Spleen (tissue), 11 donors: Measurements from ENCODE around the gene TSNAX. TPM values are rescaled to one million over a fixed set of nuclear protein-coding genes. Genes with fewer than 3 reads are reported as not detected.

Experiments used
- DNase-seq: peaks from one replicate; pipeline ENCODE4 v3.0.0-alpha.2; 2020
- H3K27ac ChIP-seq, 8 donors: fragments of 200-600 bp; sonication (generic) in 7 of 8; 1 replicate in 4 of 8; 2 replicates in 4 of 8; pipeline versions ENCODE4 v1.5.0 to v1.8.0; 2016 to 2021; ENCODE audit warnings: inconsistent platforms in 4 of 8, mild to moderate bottlenecking in 4 of 8, moderate library complexity in 1 of 8
- H3K27me3 ChIP-seq, 7 donors: fragments of 200-600 bp; sonication (generic) in 6 of 7; replicated peaks in 1 of 7; 1 replicate in 4 of 7; 2 replicates in 3 of 7; pipeline versions ENCODE4 v1.5.0 to v1.8.0; 2016 to 2021; ENCODE audit warnings: inconsistent platforms in 3 of 7, mild to moderate bottlenecking in 1 of 7
- H3K36me3 ChIP-seq, 6 donors: fragments of 200-600 bp; sonication (generic) in 5 of 6; 1 replicate in 4 of 6; 2 replicates in 2 of 6; pipeline versions ENCODE4 v1.5.0 to v1.8.0; 2016 to 2021; ENCODE audit warnings: inconsistent platforms in 2 of 6
- H3K4me1 ChIP-seq, 6 donors: fragments of 200-600 bp; sonication (generic) in 5 of 6; 1 replicate in 3 of 6; 2 replicates in 3 of 6; pipeline versions ENCODE4 v1.5.0 to v1.8.0; 2016 to 2021; ENCODE audit warnings: inconsistent platforms in 3 of 6
- H3K4me3 ChIP-seq, 8 donors: fragments of 200-600 bp; sonication (generic) in 7 of 8; 1 replicate in 4 of 8; 2 replicates in 4 of 8; pipeline versions ENCODE4 v1.5.0 to v1.8.0; 2016 to 2021; ENCODE audit warnings: inconsistent platforms in 4 of 8, mild to moderate bottlenecking in 4 of 8, moderate library complexity in 2 of 8
- H3K9me3 ChIP-seq, 8 donors: fragments of 200-600 bp; sonication (generic) in 7 of 8; 1 replicate in 4 of 8; 2 replicates in 4 of 8; pipeline versions ENCODE4 v1.5.0 to v1.8.0; 2016 to 2021; ENCODE audit warnings: inconsistent platforms in 4 of 8
- CTCF ChIP-seq, 11 experiments: fragments of 200-600 bp in 7 of 11; fragments of 450-650 bp in 4 of 11; sonication (generic) in 4 of 11; IDR thresholded peaks in 8 of 11; conservative IDR thresholded peaks in 3 of 11; 1 replicate in 7 of 11; 2 replicates in 4 of 11; pipeline versions ENCODE4 v1.4.0 to v1.8.0; 2016 to 2021; ENCODE audit warnings: antibody characterized with exemption in 11 of 11, inconsistent platforms in 4 of 11, mild to moderate bottlenecking in 1 of 11
- POLR2A ChIP-seq, 3 donors: fragments of 450-650 bp; IDR thresholded peaks; one replicate each; pipeline ENCODE4 v1.5.1; 2017; ENCODE audit warnings: antibody characterized with exemption in 3 of 3, mild to moderate bottlenecking in 1 of 3
- POLR2AphosphoS5 ChIP-seq, 3 donors: sonication (generic); formaldehyde crosslinking; IDR thresholded peaks; one replicate each; pipeline ENCODE4 v1.5.1; 2017; ENCODE audit warnings: antibody characterized with exemption in 3 of 3
- WGBS, 5 donors: extraction: QIAGEN DNeasy Blood & Tissue Kit in 3 of 5; methylation state at CpG; one replicate each; pipeline versions ENCODE4 v1.1.5 to v1.1.7; 2013 to 2018; 5-methylcytosine and 5-hydroxymethylcytosine counted together
- intact Hi-C: fragments of 100-400 bp; cut with DNase I; formaldehyde crosslinking; loops from one replicate; pipeline ENCODE4 v1.15.0; 2023; ENCODE audit warnings: low total_unique reads
- polyA plus RNA-seq, 3 donors: library from polyadenylated mRNA; stranded (reverse); fragments of 200-250 nt; gene quantifications; one replicate each; pipeline ENCODE4 v1.2.1, GENCODE V29; 2013
- total RNA-seq, 7 donors: library from RNA; depleted of rRNA in 3 of 7; stranded (reverse); fragments of >200 nt in 3 of 7; fragmentation: NEBNext Ultra II Directional in 4 of 7; extraction: Animal tissue kit (Norgen Biotek cat#: 25700) in 4 of 7; gene quantifications; one replicate each; pipeline versions ENCODE4 v1.1.0 to v1.2.1, GENCODE V29; 2016 to 2021
- donor health status: healthy with polysubstance abuse.
- donor health status: DM: no; HTN: no; CAD: no; lungs with moderate emphysema.
- donor health status: DM: no; HTN: no; CAD: no.
- donor health status: Bipolar disorder and iron deficiency.
- donor health status: healthy.
- donor health status: DM: no; HTN: no; CAD: no.
- donor health status: DM: yes; HTN: yes; CAD: no.

TSNAX gene
- total and polyA plus RNA-seq, 10 donors, result 14.0 to 61.8 (median 48.0) TPM

- intact Hi-C loops, result no loop called here
- Histone ChIP-seq H3K4me3 (no peak overlapping the region), H3K27me3 (no peaks in the 10 kb centered on the region), H3K4me1 (peaks cover 0 to 11% (median 2%) of the 10 kb centered on the region in 6 donors), H3K27ac (no peak overlapping the region), H3K9me3 (no peaks in the 10 kb centered on the region), H3K36me3 (peaks cover 0 to 78% (median 2%) of the 10 kb centered on the region in 6 donors)
- no peak for DNase-seq
- no peak for TF ChIP-seq POLR2AphosphoS5 (IDR thresholded peaks at IDR 0.05)
- peak in 7 of 11 experiments; percentile 24 to 53 (median 44) for TF ChIP-seq CTCF (IDR thresholded peaks at IDR 0.05 in 8 of 11, conservative IDR thresholded peaks at IDR 0.05 in 3 of 11)
- 44 to 51% (median 47%) methylated on average over 2 of the region's 2 CpGs for WGBS, 5 donors
Measured at GRCh38 chr1:231550448-231550781, 21.9 kb downstream of the TSNAX start.

GRCh38 chr1:231553320-231553719 lies 24.9 kb downstream of the TSNAX start:
- intact Hi-C loops, result no loop called here
- Histone ChIP-seq H3K4me1 (peaks cover 0 to 26% (median 9%) of the 10 kb centered on the region in 6 donors), H3K27me3 (no peaks in the 10 kb centered on the region), H3K4me3 (no peak overlapping the region), H3K27ac (peak overlapping the region in 7 of 8 donors; percentile 34 to 69 (median 58)), H3K36me3 (peaks cover 0 to 57% (median 2%) of the 10 kb centered on the region in 6 donors), H3K9me3 (no peaks in the 10 kb centered on the region)
- TF ChIP-seq CTCF (IDR thresholded peaks at IDR 0.05 in 8 of 11, conservative IDR thresholded peaks at IDR 0.05 in 3 of 11) (no peak), POLR2AphosphoS5 (IDR thresholded peaks at IDR 0.05) (no peak), POLR2A (IDR thresholded peaks at IDR 0.05) (no peak)
- no peak for DNase-seq
- 59 to 81% (median 69%) methylated on average over 2 of the region's 2 CpGs for WGBS, 5 donors

- H3K36me3 ChIP-seq, result peaks cover 0 to 49% (median 0%) of the 10 kb centered on the region in 6 donors
- H3K9me3 ChIP-seq, result no peaks in the 10 kb centered on the region
- H3K27ac ChIP-seq, result no peak overlapping the region
- 65 to 79% (median 75%) methylated on average over 2 of the region's 2 CpGs for WGBS, 5 donors
- H3K4me3 ChIP-seq, result no peak overlapping the region
- H3K27me3 ChIP-seq, result no peaks in the 10 kb centered on the region
- peaks cover 0 to 29% (median 12%) of the 10 kb centered on the region in 6 donors for H3K4me1 ChIP-seq
- TF ChIP-seq POLR2A (IDR thresholded peaks at IDR 0.05), result no peak
- TF ChIP-seq POLR2AphosphoS5 (IDR thresholded peaks at IDR 0.05), result no peak
- no peak for TF ChIP-seq CTCF (IDR thresholded peaks at IDR 0.05 in 8 of 11, conservative IDR thresholded peaks at IDR 0.05 in 3 of 11)
- intact Hi-C loops, result no loop called here
- DNase-seq, result no peak
Measured at GRCh38 chr1:231554969-231555368, 26.5 kb downstream of the TSNAX start.

- intact Hi-C loops, result no loop called here
- Histone ChIP-seq H3K9me3 (no peaks in the 10 kb centered on the region), H3K27ac (peak overlapping the region in 3 of 8 donors; percentile 8 to 42 (median 28)), H3K4me3 (no peak overlapping the region), H3K27me3 (no peaks in the 10 kb centered on the region), H3K4me1 (peaks cover 0 to 27% (median 13%) of the 10 kb centered on the region in 6 donors), H3K36me3 (peaks cover 0 to 58% (median 6%) of the 10 kb centered on the region in 6 donors)
- TF ChIP-seq POLR2AphosphoS5 (IDR thresholded peaks at IDR 0.05) (no peak), POLR2A (IDR thresholded peaks at IDR 0.05) (no peak), CTCF (IDR thresholded peaks at IDR 0.05 in 8 of 11, conservative IDR thresholded peaks at IDR 0.05 in 3 of 11) (no peak)
- WGBS, 5 donors, result 92 to 100% (median 97%) methylated on average over 1 of the region's 1 CpG
- DNase-seq, result no peak
Measured at GRCh38 chr1:231557411-231557810, 28.9 kb downstream of the TSNAX start.
